Measurements from ENCODE around the gene CD59. TPM values are rescaled to one million over a fixed set of nuclear protein-coding genes. Genes with fewer than 3 reads are reported as not detected.

Gene CD59
- total and polyA plus RNA-seq, 10 of the 15 experiments (the other 5 are each of a cell fraction or from before 2014, with no cell fraction given): 55.5 to 256 (median 181) TPM

- ATAC-seq: no peak
- FAIRE-seq: no peak
- 14% methylated on average over 5 of the region's 5 CpGs for WGBS (ENCODE audit: insufficient coverage, insufficient replicate concordance, low lambda C conversion rate, missing lambda C conversion rate)
- Histone ChIP-seq H3K9ac (ENCODE audit: control insufficient read depth, insufficient read depth, low read length) (no peak overlapping the region), H3K36me3 (ENCODE audit: control insufficient read depth in 2 of 2, insufficient read depth in 2 of 2, low read length in 1 of 2) (no peaks in the 10 kb centered on the region), H2AFZ (ENCODE audit: control insufficient read depth, low read depth, low read length) (no peak overlapping the region), H3K27ac (ENCODE audit: control insufficient read depth, insufficient read depth) (no peak overlapping the region), H4K20me1 (ENCODE audit: control insufficient read depth, insufficient read depth) (no peaks in the 10 kb centered on the region), H3K4me3 (no peak overlapping the region), H3K79me2 (ENCODE audit: control insufficient read depth, insufficient read depth, low read length) (no peaks in the 10 kb centered on the region), H3K4me2 (ENCODE audit: control insufficient read depth, insufficient read depth) (no peak overlapping the region), H3K27me3 (replicated peaks in 1 of 2; ENCODE audit: control insufficient read depth in 2 of 2, insufficient read depth in 2 of 2, low read length in 1 of 2) (no peaks in the 10 kb centered on the region), H3K4me1 (ENCODE audit: control insufficient read depth, insufficient read depth, low read length) (peaks cover 16% of the 10 kb centered on the region), H3K9me3 (replicated peaks; ENCODE audit: control insufficient read depth, insufficient read depth, low read length) (no peaks in the 10 kb centered on the region)
- TF ChIP-seq ATF7 (IDR thresholded peaks at IDR 0.05; ENCODE audit: low read depth): peak; percentile 53; the same call in 1 of the 2 replicates
- no peak for TF ChIP-seq POU2F2 (IDR thresholded peaks at IDR 0.05; ENCODE audit: borderline replicate concordance, low read depth, low read length)
- DNase-seq (ENCODE audit: low read depth, low spot score): no peak
- ChIA-PET SMC1A (ENCODE audit: uncharacterized antibody, unreplicated experiment) (no interaction called here), POLR2A (no interaction called here), CTCF (interaction anchor here (0.7 kb wide), 1 partner anchor 102 kb away, joined by 3 read pairs; no protein-coding TSS in a partner anchor), RAD21 (ENCODE audit: unreplicated experiment) (no interaction called here)
- no TSS peak for BruUV-seq (replicated peaks)
- in situ Hi-C loops (cut with MboI): no loop called here
- intact Hi-C loops (cut with micrococcal nuclease; ENCODE audit: unreplicated experiment): no loop called here
These were observed 76.7 kb downstream of the CD59 start for GRCh38 chr11:33659370-33660139.

GRCh38 chr11:33658195-33658900 lies 77.9 kb downstream of the CD59 start:
- ChIA-PET SMC1A (ENCODE audit: uncharacterized antibody, unreplicated experiment) (no interaction called here), POLR2A (no interaction called here), RAD21 (ENCODE audit: unreplicated experiment) (no interaction called here), CTCF (interaction anchor here (1.2 kb wide), 1 partner anchor 84 kb away, joined by 3 read pairs; no protein-coding TSS in a partner anchor)
- Histone ChIP-seq H3K4me2 (ENCODE audit: control insufficient read depth, insufficient read depth) (no peak overlapping the region), H3K36me3 (ENCODE audit: control insufficient read depth in 2 of 2, insufficient read depth in 2 of 2, low read length in 1 of 2) (no peaks in the 10 kb centered on the region), H4K20me1 (ENCODE audit: control insufficient read depth, insufficient read depth) (no peaks in the 10 kb centered on the region), H2AFZ (ENCODE audit: control insufficient read depth, low read depth, low read length) (no peak overlapping the region), H3K79me2 (ENCODE audit: control insufficient read depth, insufficient read depth, low read length) (no peaks in the 10 kb centered on the region), H3K9me3 (replicated peaks; ENCODE audit: control insufficient read depth, insufficient read depth, low read length) (no peaks in the 10 kb centered on the region), H3K4me1 (ENCODE audit: control insufficient read depth, insufficient read depth, low read length) (peaks cover 19% of the 10 kb centered on the region), H3K27ac (ENCODE audit: control insufficient read depth, insufficient read depth) (no peak overlapping the region), H3K4me3 (no peak overlapping the region), H3K27me3 (replicated peaks in 1 of 2; ENCODE audit: control insufficient read depth in 2 of 2, insufficient read depth in 2 of 2, low read length in 1 of 2) (no peaks in the 10 kb centered on the region), H3K9ac (ENCODE audit: control insufficient read depth, insufficient read depth, low read length) (no peak overlapping the region)
- ATAC-seq: no peak
- no peak for FAIRE-seq
- in situ Hi-C loops (cut with MboI) (no loop called here), intact Hi-C loops (cut with micrococcal nuclease; ENCODE audit: unreplicated experiment) (no loop called here)
- DNase-seq (ENCODE audit: low read depth, low spot score): no peak
- WGBS (ENCODE audit: insufficient coverage, insufficient replicate concordance, low lambda C conversion rate, missing lambda C conversion rate): 77% methylated on average over 22 of the region's 22 CpGs
- BruUV-seq (replicated peaks): no TSS peak
- TF ChIP-seq TARDBP (IDR thresholded peaks at IDR 0.05; ENCODE audit: borderline replicate concordance) (no peak), CBFB (IDR thresholded peaks at IDR 0.05; ENCODE audit: low read depth) (no peak), ZZZ3 (IDR thresholded peaks at IDR 0.05; ENCODE audit: control insufficient read depth, insufficient read length, low read depth) (no peak), ZBTB4 (CRISPR knock-in tag; IDR thresholded peaks at IDR 0.05) (no peak), USF1 (IDR thresholded peaks at IDR 0.05; ENCODE audit: borderline replicate concordance, extremely low read length, insufficient read depth, low read depth, low read length) (no peak), ATF7 (IDR thresholded peaks at IDR 0.05; ENCODE audit: low read depth) (no peak), EED (IDR thresholded peaks at IDR 0.05; ENCODE audit: low read depth) (no peak), RELA (IDR thresholded peaks at IDR 0.05; ENCODE audit: borderline replicate concordance, partially characterized antibody) (no peak), RAD21 (IDR thresholded peaks at IDR 0.05; ENCODE audit: insufficient read depth, low read depth, low read length) (no peak), ZNF384 (IDR thresholded peaks at IDR 0.05; ENCODE audit: borderline replicate concordance, low read depth, low read length) (no peak), CREB1 (IDR thresholded peaks at IDR 0.05; ENCODE audit: low read depth) (no peak)
